Activated effector memory CD4-positive, alpha-beta T cell treated with Interleukin-2 at 50 U/mL for 16 hours (primary cell): ENCODE measurements around the gene TRIAP1.
"Not testable (repeated sequence)": the region's sequence is repeated elsewhere in the genome, so short reads cannot be mapped to it uniquely, and the experiment has no call there.

ENCODE experiments used
- DNase-seq: peaks from one replicate; pipeline ENCODE4 v3.0.0-alpha.2; 2020

The TRIAP1 gene

GRCh38 chr12:120468325-120468820 lies 22.2 kb upstream of the TRIAP1 start:
- no peak for DNase-seq

GRCh38 chr12:120467439-120467838 lies 21.3 kb upstream of the TRIAP1 start:
- no peak for DNase-seq

- DNase-seq: peak; percentile 19
These were observed 20.6 kb upstream of the TRIAP1 start for GRCh38 chr12:120466560-120467315.

- no peak for DNase-seq
These were observed 19.6 kb upstream of the TRIAP1 start for GRCh38 chr12:120465756-120466155.

GRCh38 chr12:120463712-120464111 lies 17.5 kb upstream of the TRIAP1 start:
- DNase-seq: no peak

- no peak for DNase-seq
These were observed 16.0 kb upstream of the TRIAP1 start for GRCh38 chr12:120462099-120462640.

GRCh38 chr12:120460157-120460556 lies 14.0 kb upstream of the TRIAP1 start:
- DNase-seq: no peak

GRCh38 chr12:120457133-120457532 lies 10.9 kb upstream of the TRIAP1 start:
- DNase-seq: no peak

GRCh38 chr12:120455302-120455701 lies 9.1 kb upstream of the TRIAP1 start:
- no peak for DNase-seq

- DNase-seq: no peak
These were observed 7.8 kb upstream of the TRIAP1 start for GRCh38 chr12:120453977-120454376.

- DNase-seq: no peak
These were observed 7.0 kb upstream of the TRIAP1 start for GRCh38 chr12:120453060-120453750.

GRCh38 chr12:120452524-120452923 lies 6.3 kb upstream of the TRIAP1 start:
- DNase-seq: not testable (repeated sequence)

- no peak for DNase-seq
These were observed 1.8 kb upstream of the TRIAP1 start for GRCh38 chr12:120447992-120448391.

- not testable (repeated sequence) for DNase-seq
These were observed 627 bp upstream of the TRIAP1 start for GRCh38 chr12:120446844-120447178.

GRCh38 chr12:120444676-120445075 lies 1.5 kb downstream of the TRIAP1 start:
- no peak for DNase-seq

- DNase-seq: peak; percentile 52
These were observed 6.4 kb downstream of the TRIAP1 start for GRCh38 chr12:120439646-120440247.

GRCh38 chr12:120438495-120439198 lies 7.5 kb downstream of the TRIAP1 start:
- DNase-seq: no peak

GRCh38 chr12:120437735-120438494 lies 8.3 kb downstream of the TRIAP1 start, which contains the start of gene COX6A1:
TSS of gene COX6A1 (plus strand) at chr12:120438113. CDS start at chr12:120438127, 14 bp downstream.
- peak; percentile 96 for DNase-seq

- no peak for DNase-seq
These were observed 13.2 kb downstream of the TRIAP1 start for GRCh38 chr12:120432772-120433525.

- no peak for DNase-seq
These were observed 16.8 kb downstream of the TRIAP1 start for GRCh38 chr12:120429368-120429767.

- no peak for DNase-seq
These were observed 17.5 kb downstream of the TRIAP1 start for GRCh38 chr12:120428597-120429229.
